Measurements from ENCODE around the gene GP5.

The GP5 gene, protein sequence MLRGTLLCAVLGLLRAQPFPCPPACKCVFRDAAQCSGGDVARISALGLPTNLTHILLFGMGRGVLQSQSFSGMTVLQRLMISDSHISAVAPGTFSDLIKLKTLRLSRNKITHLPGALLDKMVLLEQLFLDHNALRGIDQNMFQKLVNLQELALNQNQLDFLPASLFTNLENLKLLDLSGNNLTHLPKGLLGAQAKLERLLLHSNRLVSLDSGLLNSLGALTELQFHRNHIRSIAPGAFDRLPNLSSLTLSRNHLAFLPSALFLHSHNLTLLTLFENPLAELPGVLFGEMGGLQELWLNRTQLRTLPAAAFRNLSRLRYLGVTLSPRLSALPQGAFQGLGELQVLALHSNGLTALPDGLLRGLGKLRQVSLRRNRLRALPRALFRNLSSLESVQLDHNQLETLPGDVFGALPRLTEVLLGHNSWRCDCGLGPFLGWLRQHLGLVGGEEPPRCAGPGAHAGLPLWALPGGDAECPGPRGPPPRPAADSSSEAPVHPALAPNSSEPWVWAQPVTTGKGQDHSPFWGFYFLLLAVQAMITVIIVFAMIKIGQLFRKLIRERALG

DNA sequence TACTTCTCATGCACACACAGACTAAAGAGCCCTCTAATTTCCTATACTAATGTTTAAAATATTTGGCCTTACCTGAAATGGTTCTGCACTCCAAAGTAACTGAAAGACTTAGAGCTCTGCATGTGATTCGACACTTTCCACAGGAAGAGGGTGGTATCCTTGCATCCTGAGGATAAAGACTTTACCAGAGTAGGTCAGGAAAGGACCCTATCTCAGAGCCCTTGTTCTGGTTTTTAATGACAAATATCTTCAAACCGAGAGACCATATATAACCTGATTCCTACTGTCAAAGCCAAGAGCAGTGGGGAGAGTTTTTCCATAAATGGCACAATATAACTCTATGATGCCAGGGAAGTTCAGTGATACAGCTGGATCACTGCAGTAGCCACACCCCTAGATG, at the start of gene GP5:
GP5 (minus strand) TSS at position 101 of the 400 bp plus-strand sequence. CDS start 984 bp downstream, outside the sequence.
- DNase-seq (ENCODE audit: low spot score), result no peak

DNA sequence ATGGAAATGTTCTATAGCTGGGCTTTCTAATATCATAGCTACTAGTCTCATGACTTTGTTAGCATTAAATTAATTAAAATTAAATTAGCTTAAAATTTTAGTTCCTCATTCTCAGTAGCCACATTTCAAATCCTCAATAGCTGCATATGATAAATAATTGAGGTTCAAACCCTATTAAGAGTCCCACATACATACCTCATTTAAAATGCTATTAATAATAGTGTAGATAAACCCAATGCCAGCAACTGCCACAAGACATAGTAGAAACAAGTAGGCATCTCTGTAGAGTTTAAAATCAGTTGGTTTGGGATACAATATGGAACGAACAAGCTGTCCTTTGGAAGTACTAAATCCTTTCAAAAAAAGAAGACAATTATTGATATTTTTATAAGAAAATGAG, 48.6 kb upstream of the GP5 start:
- DNase-seq (ENCODE audit: low spot score), result no peak

DNA sequence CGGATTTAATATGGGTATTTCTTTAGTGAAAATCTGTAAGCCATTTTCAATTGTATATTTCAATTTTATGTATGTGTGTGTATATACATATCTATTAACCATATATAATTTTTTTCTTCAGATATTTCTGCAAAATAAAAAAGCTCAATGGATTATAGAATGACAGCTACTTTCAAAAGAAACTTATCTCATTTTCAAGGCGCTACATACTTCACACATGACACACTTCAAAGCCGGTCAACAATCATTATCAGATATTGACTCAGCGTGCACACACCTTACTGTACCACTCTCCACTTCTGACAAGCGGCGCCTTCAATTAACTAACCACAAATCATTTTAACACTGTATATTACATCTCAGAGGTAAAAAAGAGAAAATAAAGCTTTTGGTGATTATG, 48.1 kb upstream of the GP5 start:
- no peak for DNase-seq (ENCODE audit: low spot score)

DNA sequence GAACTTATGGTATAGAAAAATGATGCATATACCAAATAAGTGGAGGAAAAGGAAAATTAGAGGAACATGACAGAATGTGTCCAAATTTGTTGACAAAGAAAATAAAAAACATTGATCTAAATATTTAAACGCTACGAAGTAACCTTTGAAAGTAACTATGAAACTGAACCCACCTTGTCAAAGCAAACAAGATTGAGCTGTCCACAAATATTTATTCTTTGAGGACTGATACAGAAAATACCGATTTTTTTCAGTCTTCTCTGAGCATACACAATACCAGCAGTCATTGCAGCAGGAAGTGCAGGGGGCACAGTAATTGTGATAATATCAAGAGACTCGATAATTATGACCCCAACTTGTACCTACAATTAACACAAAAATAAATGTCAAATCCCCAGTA, 47.7 kb upstream of the GP5 start:
- no peak for DNase-seq (ENCODE audit: low spot score)

DNA sequence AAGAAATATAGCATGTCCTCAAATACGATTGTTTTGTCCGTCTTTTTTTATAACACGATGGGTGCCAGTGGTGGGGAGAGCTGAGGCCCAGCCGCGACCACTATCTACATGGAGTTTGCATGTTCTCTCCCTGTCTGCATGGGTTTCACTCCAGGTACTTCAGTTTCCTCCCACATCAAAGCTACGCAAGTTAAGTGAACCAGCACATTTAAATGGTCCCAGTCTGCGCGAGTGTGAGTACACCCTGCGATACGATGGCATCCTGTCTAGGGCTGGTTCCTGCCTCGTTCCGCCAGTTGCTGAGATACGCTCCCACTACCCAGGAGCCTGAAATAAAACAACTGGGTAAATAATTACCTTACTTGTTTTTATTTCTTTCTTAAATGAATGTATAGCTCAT, 47.1 kb upstream of the GP5 start:
- no peak for DNase-seq (ENCODE audit: low spot score)

DNA sequence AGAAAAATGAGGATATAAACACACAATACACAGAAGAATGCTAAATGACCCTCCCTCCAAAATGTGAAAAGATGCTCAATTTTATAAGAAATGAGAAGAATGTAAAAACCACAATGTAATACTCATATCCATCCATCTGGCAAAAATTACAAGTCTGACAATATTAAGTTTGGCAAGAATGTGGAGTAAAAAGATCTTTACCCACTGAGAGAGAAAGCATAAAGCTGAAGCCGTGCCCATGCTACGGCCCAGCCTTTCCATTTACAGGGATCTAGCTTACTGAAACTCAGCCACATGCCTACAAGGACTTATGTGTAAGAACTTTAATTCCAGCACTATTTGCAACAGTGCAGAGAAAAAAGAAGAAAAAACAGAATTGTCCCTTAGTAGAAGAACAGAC, 44.8 kb upstream of the GP5 start:
- no peak for DNase-seq (ENCODE audit: low spot score)

DNA sequence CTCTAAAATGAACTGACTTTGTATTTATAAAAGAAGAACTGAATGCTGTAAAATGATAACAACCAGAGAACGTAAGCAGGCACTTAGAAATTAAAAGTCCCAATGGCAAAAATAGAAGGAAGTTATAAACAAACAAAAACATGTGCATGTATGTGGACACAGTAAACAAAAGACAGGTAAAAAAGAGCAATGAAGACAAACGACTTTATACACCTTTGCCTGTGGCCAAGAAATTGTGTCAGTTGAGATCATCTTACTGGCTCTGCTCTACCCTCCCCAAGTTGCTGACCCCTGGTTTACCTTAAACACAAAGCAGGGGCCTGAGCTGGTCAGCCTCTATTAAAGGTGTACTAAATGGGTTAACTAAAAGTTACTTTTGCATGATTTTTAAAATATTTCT, 41.7 kb upstream of the GP5 start:
- no peak for DNase-seq (ENCODE audit: low spot score)

DNA sequence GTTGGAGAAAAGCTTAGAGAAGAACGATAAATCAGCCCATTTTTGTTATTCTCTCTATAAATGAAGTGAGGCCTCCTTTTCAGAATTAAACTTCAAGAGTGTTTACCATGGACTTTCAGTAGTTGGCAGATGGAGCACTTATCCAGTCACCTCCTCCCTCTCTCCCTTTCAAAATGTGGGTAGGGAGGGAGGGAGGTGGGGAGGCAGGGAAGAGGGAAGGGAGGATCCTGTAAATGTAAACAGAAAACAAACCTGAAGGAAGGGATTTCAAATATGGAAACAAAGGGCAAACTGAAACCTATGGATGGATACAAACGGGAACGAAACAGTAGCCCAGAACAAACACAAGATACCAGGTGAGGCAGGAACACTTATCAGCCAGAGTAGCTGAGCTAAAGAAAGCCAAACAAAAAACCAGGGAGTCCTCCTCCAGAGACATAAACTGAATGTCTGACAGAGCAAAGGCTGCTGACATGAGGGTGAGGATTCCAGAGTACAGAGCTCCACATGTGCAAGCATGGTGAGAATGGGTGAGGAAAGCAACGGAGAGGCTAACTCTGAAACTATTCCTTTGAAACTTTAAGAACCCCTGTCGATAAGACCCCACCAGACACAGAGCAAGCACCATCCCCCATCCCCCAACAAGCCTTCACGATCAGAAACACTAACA, 41.0 kb upstream of the GP5 start:
- DNase-seq (ENCODE audit: low spot score), result no peak

DNA sequence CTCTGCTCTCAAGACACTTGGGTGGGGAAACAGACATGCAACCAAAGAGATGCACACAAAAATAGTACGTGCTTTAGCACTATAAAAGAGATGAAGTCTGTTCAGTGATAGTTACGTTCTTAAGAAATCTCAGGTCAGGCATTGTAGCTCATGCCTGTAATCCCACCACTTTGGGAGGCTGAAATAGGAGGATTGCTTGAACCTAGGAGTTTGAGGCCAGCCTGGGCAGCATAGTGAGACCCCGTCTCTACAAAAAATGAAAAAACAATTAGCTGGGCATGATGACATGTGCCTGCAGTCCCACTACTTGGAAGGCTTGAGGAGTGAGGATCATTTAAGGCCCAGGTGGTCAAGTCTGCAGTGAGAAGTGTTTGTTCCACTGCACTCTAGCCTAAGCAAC, 35.4 kb upstream of the GP5 start:
- DNase-seq (ENCODE audit: low spot score), result no peak

DNA sequence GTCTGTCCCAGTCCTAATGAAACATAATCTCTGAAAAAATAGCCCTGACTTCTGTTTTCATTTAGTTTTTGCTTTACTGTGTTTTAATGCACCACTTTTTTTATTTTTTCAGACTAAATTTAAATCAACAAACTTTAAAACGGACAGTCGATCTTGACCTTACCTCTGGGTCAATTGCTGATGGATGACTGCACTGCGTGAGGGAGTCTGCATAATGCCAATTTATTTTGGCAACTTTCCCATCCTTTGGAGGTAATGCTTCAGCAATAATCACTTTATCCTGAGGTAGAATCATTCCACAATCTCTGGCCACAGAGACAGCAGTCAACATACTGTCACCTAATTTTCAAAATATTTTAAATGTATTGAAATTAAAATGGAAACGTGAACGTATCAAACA, 32.5 kb upstream of the GP5 start:
- no peak for DNase-seq (ENCODE audit: low spot score)

DNA sequence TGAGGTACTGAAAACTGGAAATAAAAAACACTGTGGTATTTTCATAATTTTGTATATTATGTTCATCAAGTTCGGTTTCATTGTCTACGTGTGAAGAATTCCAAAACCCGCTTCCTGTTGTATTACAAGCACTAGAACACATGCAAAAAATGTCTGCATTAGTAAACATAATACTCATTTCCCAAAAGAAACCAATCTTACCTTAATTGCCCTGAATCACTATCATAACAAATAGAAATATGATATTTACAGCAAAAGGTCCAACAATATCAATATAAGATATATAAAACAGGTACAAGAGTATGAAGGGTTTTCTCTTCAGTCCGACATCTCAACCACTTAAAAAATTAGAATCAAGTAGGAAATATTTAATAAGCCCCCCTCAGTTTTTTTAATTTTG, 26.3 kb upstream of the GP5 start:
- no peak for DNase-seq (ENCODE audit: low spot score)

DNA sequence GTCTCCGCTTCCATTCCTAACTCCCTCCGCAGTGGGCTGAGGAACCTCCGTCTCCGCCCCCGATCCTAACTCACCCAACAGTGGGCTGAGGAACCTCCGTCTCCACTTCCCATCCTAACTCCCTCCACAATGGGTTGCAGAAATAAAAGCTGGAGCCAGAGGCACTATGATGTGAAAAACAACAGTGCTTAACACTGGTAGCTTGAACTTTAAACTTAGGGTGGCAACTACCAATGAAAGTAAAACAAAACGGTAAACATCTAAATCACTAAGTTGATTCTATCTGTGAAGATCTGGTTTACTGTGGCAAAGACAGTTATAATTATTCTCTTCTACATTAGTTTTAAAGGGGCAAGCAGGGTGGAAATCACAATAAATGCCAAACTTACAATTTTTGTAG, 25.9 kb upstream of the GP5 start:
- no peak for DNase-seq (ENCODE audit: low spot score)

DNA sequence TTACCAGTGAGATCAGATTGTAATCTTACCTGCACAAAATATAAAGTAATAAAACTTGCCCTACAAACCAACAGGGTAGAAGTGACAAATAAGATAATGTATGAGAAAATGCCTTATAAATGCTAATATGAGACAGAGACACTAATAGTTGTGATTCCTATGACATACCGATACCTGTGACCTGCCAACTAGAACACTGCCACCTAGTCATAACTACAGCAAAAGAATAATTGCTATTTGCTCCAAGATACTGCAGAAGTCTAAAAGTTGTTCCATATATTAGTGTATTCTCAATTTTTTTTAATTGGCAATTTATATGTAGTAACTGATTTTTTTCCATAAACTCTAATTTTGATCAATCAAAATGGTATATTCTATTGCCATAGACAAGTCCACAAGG, 25.3 kb upstream of the GP5 start:
- DNase-seq (ENCODE audit: low spot score), result no peak

DNA sequence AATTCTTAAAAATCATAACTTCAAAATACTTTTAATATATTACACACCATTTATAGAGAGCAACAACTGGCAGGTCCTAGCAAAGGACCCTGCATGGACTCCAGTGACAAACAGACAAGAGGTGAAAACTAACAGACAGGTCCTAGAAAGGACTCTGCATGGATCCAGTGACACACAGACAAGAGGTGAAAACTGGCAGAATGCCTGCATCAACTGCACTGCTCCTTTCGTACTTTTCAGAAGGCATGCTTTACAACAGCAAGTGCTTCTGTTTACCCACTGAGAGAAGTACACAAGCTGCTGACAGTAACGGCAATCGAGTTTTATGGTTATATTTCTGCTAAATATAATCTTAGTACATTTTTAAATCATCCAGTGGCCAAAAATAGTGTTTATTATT, 24.3 kb upstream of the GP5 start:
- peak; percentile 14 for DNase-seq (ENCODE audit: low spot score)

DNA sequence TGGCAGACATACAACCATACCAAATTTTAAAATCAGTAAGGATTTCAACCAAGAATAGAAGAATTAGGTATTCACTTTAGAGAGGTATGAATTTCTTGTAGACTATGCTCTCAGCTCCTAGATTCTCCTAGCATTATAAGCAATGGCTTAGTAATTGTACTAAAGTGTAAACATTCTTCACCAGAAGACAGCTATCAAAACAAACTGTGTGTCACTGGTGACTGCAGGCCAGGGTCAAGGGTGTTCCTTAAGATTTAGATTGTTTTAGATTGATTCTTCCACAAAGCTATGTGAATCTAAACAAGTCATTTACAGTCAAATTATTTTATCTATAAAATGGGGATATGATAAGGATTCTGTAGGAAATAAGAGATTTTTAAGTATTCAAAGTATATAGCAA, 23.1 kb upstream of the GP5 start:
- no peak for DNase-seq (ENCODE audit: low spot score)

DNA sequence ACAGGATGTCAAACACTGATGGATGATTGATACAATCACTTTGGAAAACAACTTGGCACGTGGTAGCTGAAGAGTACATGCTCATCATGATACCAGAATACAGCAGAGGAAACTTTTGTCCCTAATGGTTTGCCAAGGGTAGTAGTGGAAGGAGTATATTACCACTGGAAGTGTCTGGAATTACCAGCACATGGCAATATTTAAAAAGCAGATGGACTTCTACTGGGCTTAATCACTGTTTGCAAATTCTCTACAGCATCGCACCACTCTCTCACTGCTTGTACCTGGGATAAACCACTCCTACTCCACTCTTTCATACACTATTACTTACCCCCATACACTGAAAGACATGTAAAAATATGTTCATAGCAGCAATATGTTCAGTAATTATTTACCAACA, 19.6 kb upstream of the GP5 start:
- DNase-seq (ENCODE audit: low spot score), result no peak

DNA sequence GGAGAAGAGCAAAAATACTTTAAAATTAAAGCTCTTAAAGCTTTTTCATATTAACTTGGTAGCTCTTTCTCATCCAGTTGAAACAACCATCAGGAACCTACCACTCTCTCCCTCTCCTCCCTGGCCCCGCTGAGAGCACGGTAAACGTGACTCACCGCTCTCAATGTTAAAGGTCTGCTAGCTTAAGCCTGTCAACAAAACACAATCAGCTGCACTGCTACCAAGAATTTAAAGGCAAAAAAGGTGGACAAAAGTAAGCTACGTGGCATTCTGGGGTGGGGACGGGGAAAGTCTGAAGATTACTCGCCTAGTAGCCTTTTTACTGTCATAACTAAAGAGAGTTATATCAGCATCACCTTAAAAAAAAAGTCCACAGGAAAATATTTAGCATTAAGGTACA, 8.4 kb upstream of the GP5 start:
- no peak for DNase-seq (ENCODE audit: low spot score)

DNA sequence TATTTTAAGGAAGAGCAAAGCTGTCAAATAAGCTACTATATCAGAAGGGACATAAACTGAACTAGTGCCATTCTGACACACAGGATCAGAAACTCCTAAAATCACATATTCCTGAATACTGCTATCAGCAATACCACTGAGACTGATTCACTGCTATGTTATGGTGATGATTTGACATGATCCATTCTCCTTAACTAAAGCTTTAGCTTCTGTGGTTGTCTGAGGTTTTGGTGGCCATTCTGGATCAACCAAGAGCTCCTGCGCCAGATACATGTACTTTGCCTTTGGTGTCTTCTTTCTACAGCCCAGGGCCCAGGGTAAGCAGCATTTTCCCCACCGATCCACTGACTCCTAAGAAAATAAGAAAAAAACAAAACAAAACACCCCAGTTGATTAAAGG, 6.7 kb upstream of the GP5 start:
- no peak for DNase-seq (ENCODE audit: low spot score)

DNA sequence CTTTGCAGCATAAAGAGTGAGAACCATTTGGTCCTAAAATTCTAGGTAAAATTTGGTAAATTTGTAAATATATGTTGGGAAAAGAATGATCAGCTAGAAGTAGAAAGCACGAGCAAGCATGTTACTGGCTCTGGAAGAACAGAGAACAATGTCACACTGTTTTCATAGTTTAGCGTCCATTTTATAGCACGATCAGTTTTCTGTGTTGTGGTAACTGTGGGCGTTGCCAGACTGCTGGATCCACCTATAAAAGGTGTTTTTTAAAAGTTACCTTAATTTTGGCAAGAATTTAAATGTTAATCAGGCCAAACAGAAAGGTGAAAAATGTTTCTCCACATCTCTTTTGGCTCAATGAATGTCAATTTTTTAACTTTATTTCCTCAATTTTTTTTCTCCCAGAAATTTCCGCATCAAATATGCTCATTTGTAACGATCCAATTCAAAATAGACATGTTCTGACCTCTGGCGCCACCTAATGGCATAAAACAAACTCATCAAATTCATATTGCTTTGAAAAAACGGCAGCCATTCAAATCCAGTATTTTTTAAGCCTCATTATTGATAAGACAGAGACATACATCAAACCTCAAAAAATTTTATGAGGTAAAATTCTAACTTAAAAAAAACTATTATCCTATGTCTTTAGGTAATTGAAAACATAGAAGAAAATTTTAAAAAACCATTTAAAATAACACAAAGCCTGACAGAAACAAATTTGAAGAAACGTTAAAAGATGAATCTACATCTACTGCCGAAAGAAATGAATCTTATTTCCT, 5.5 kb upstream of the GP5 start:
- DNase-seq (ENCODE audit: low spot score), result peak; percentile 62

DNA sequence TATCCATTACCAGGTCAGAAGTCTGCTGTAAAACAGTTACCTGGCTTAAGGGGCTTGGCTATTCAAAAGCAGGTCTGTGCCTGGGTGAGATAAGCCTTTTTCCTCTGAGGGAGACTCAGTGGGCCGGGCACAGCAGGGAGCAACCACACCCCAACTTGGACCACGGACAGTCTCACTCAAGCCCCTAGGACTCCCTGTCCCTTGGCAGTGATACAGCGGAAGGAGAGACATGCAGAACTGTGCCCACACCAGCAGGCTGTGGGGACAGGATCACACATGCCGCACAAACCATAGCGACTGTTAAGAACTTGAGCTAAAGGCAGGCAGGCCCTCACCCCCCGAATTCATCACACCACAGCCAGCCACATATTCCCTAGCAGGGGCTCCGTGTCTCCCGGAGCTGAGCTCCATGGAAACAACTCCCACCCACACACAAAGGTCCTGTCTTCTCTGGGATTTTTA, 2.8 kb upstream of the GP5 start:
- no peak for DNase-seq (ENCODE audit: low spot score)

DNA sequence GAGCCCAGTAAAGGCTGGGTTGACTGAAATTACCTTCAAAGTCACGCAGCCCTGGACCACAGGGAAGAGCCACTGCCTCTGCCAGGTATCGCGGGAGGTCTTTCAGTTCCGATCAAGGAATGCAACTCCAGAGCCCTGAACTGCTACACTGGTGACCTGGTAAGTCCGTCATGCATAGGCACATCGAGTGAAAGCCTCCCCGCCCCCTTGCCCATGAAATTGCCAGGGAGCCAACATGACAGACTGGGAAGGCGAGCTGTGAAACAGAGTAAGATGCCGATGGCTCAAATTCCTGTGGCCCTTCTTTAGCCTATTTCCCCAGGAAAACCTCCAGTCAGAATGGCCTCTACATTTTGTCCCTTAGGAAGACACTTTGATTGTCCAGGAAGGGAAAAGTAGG, 2.3 kb upstream of the GP5 start:
- no peak for DNase-seq (ENCODE audit: low spot score)

DNA sequence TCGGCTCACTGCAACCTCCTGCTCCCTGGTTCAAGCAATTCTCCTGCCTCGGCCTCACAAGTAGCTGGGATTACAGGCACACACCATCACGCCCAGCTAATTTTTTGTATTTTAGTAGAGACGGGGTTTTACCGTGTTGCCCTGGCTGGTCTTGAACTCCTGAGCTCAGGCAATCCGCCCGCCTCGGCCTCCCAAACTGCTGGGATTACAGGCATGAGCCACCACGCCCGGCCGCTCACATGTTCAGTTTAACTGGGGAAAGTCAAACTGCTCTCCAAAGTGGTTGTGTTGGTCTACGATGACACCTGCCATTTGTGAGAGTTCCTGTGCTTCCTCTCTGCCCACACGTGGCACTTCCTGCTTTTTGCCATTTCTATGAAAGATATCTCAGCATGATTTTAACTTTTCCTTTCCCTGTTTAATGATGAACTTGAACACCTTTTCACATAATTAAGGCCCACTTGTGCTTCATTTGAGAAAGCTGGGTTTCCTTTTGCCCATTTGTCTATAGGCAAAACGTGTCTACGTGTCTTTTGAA, 877 bp upstream of the GP5 start:
- no peak for DNase-seq (ENCODE audit: low spot score)
